Measurements from ENCODE around the gene SUPV3L1.

DNA sequence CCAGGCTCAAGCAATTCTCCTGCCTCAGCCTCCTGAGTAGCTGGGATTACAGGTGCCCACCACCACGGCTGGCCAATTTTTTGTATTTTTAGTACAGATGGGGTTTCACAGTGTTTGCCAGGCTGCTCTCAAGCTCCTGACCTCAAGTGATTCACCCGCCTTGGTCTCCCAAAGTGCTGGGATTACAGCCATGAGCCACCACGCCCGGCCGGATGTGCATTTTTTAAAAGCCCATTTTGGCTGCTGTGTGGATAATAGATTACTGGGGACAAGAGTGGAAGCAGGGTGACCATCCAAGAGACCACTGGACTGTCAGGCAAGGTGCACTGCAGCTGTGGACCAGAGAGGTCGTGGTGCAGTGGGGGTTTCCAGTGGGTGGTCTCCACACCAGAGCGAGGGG lies 61.5 kb downstream of the SUPV3L1 start:
- TF ChIP-seq EGR1 (IDR thresholded peaks at IDR 0.05; ENCODE audit: borderline replicate concordance in 1 of 2, low read depth in 2 of 2, low read length in 2 of 2): no peak
- no peak for TF ChIP-seq RAD21 (IDR thresholded peaks at IDR 0.05; ENCODE audit: insufficient read depth, low read depth, low read length)
- TF ChIP-seq ZNF622 (IDR thresholded peaks at IDR 0.05): no peak
- TF ChIP-seq, protein P1, sequence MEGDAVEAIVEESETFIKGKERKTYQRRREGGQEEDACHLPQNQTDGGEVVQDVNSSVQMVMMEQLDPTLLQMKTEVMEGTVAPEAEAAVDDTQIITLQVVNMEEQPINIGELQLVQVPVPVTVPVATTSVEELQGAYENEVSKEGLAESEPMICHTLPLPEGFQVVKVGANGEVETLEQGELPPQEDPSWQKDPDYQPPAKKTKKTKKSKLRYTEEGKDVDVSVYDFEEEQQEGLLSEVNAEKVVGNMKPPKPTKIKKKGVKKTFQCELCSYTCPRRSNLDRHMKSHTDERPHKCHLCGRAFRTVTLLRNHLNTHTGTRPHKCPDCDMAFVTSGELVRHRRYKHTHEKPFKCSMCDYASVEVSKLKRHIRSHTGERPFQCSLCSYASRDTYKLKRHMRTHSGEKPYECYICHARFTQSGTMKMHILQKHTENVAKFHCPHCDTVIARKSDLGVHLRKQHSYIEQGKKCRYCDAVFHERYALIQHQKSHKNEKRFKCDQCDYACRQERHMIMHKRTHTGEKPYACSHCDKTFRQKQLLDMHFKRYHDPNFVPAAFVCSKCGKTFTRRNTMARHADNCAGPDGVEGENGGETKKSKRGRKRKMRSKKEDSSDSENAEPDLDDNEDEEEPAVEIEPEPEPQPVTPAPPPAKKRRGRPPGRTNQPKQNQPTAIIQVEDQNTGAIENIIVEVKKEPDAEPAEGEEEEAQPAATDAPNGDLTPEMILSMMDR (IDR thresholded peaks at IDR 0.05 in 2 of 3, conservative IDR thresholded peaks at IDR 0.05 in 1 of 3; ENCODE audit: control insufficient read depth in 2 of 3, extremely low read depth in 1 of 3, insufficient read depth in 1 of 3, low read depth in 3 of 3, low read length in 3 of 3): no peak

Measured in GM12878 (cell line).